LNCaP clone FGC (cell line): ENCODE data around the gene C5.
A peak's percentile ranks its signal among the peaks of the same experiment; 100 is the strongest.

ENCODE experiments used
- DNase-seq: peaks from one replicate; pipeline ENCODE4 v3.0.0-alpha.2; 2011; ENCODE audit warnings: low read depth
- H3K4me3 ChIP-seq: 2 replicates; pipeline ENCODE4 v1.5.1; 2011; ENCODE audit warnings: mild to moderate bottlenecking, low read depth, low read length, control low read depth
- CTCF ChIP-seq: IDR thresholded peaks from 2 replicates; pipeline ENCODE4 v1.5.1; 2012; ENCODE audit warnings: mild to moderate bottlenecking; ENCODE audit not compliant: control insufficient read depth, insufficient read depth; ENCODE audit errors: extremely low read depth

C5 gene

GRCh38 chr9:120918931-120919842, 130.9 kb downstream of the C5 start:
- TF ChIP-seq CTCF, result no peak
- DNase-seq, result no peak

GRCh38 chr9:120917929-120918762, 131.9 kb downstream of the C5 start:
- TF ChIP-seq CTCF, result no peak
- no peak overlapping the region for H3K4me3 ChIP-seq
- DNase-seq, result no peak

More at GRCh38 chr9:120918931-120919842, 130.9 kb downstream of the C5 start:
- no peak overlapping the region for H3K4me3 ChIP-seq

- no peak overlapping the region for H3K4me3 ChIP-seq
- TF ChIP-seq CTCF, result no peak
- DNase-seq, result no peak
Observed at GRCh38 chr9:120916991-120917880, 132.8 kb downstream of the C5 start.

- TF ChIP-seq CTCF, result peak; percentile 30
- H3K4me3 ChIP-seq, result no peak overlapping the region
- DNase-seq, result peak; percentile 83
Observed at GRCh38 chr9:120916588-120916987, 133.5 kb downstream of the C5 start.

- DNase-seq, result no peak
- no peak overlapping the region for H3K4me3 ChIP-seq
- TF ChIP-seq CTCF, result no peak
Observed at GRCh38 chr9:120915854-120916470, 134.1 kb downstream of the C5 start.

GRCh38 chr9:120914953-120915352, 135.1 kb downstream of the C5 start:
- no peak overlapping the region for H3K4me3 ChIP-seq
- no peak for TF ChIP-seq CTCF
- DNase-seq, result no peak
